DND-41 (cell line): Measurements from ENCODE around the gene PIK3C3.

ENCODE experiments used
- ATAC-seq: fragments of 200-7000 bp; cut with Tn5 transposase; 3 replicates; pipeline ENCODE4 v1.9.1; 2021; ENCODE audit warnings: low read depth; ENCODE audit not compliant: insufficient read depth
- DNase-seq: peaks from one replicate; pipeline ENCODE4 v3.0.0-alpha.2; 2020
- H2AFZ ChIP-seq: 2 replicates; pipeline ENCODE4 v1.6.0; 2012; ENCODE audit warnings: low read depth, low read length
- H3K27ac ChIP-seq: 2 replicates; pipeline ENCODE4 v1.5.1; 2012; ENCODE audit warnings: low read length, inconsistent platforms
- H3K27me3 ChIP-seq: fragments of 200-600 bp; sonication (generic); 2 replicates; pipeline ENCODE4 v1.6.0; 2012; ENCODE audit warnings: low read length, mild to moderate bottlenecking, inconsistent platforms; ENCODE audit not compliant: insufficient read depth, poor library complexity
- H3K36me3 ChIP-seq: 2 replicates; pipeline ENCODE4 v1.5.1; 2012; ENCODE audit warnings: low read length, inconsistent platforms; ENCODE audit not compliant: insufficient read depth
- H3K4me1 ChIP-seq: 2 replicates; pipeline ENCODE4 v1.5.1; 2012; ENCODE audit warnings: mild to moderate bottlenecking, low read length; ENCODE audit not compliant: insufficient read depth
- H3K4me2 ChIP-seq: 2 replicates; pipeline ENCODE4 v1.6.0; 2012; ENCODE audit warnings: mild to moderate bottlenecking, moderate library complexity, low read length, inconsistent platforms; ENCODE audit not compliant: insufficient read depth
- H3K4me3 ChIP-seq, 2 experiments: fragments of 200-600 bp in 1 of 2; shearing (Covaris generic) in 1 of 2; 2 replicates each; pipeline ENCODE4 v1.5.1; 2012 to 2016; ENCODE audit warnings: inconsistent platforms in 2 of 2, low read length in 2 of 2, mild to moderate bottlenecking in 2 of 2, low read depth in 1 of 2, moderate library complexity in 1 of 2
- H3K79me2 ChIP-seq: 2 replicates; pipeline ENCODE4 v1.6.0; 2012; ENCODE audit warnings: low read length, inconsistent platforms; ENCODE audit not compliant: insufficient read depth
- H3K9ac ChIP-seq: 2 replicates; pipeline ENCODE4 v1.6.0; 2012; ENCODE audit warnings: low read depth, mild to moderate bottlenecking, inconsistent platforms, low read length, moderate library complexity
- H3K9me3 ChIP-seq: 2 replicates; pipeline ENCODE4 v1.5.1; 2012; ENCODE audit warnings: low read length, moderate library complexity, mild to moderate bottlenecking, inconsistent platforms; ENCODE audit not compliant: insufficient read depth, severe bottlenecking
- H4K20me1 ChIP-seq: 2 replicates; pipeline ENCODE4 v1.6.0; 2012; ENCODE audit warnings: low read length; ENCODE audit not compliant: insufficient read depth
- EZH2 ChIP-seq: IDR thresholded peaks from 3 replicates; pipeline ENCODE4 v1.6.1; 2012; ENCODE audit warnings: borderline replicate concordance, low read depth, mild to moderate bottlenecking, moderate library complexity, low read length, inconsistent platforms; ENCODE audit not compliant: severe bottlenecking
- TF ChIP-seq, protein P1 (sequence below): IDR thresholded peaks from 2 replicates; pipeline ENCODE4 v1.5.1; 2012; ENCODE audit warnings: borderline replicate concordance, low read length, moderate library complexity, mild to moderate bottlenecking; ENCODE audit not compliant: poor library complexity, severe bottlenecking; ENCODE audit errors: extremely low read depth

Gene PIK3C3

DNA sequence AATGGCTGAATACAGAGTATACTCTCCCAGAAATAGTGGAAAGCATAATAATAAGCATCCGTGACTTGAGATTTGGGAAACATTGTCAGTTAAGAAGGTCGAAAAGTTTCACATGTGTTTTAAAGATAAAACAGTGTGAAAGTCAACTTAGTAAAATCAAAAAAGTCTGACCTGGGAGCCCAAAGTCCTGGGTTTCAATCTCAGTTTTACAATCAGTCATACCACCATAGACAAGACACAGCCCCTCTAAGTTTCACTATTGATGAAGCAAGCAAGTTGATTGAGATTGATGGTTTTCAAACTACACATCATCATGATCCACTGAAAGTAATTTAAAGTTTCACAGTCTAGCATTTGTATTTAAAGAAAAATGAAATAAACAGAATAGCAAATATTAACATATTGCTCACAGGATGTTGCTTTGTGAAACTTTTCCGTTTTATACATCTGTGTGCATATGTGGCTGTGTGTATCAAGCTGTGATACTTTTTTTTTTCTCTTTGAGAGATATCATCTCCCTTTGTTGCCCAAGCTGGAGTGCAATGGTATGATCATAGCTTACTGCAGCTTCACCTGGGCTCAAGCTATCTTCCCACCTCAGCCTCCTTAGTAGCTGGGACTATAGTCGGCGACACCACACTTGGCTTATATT is 71.1 kb downstream of the PIK3C3 start:
- Histone ChIP-seq H3K79me2 (no peaks in the 10 kb centered on the region), H3K4me3 (no peak overlapping the region), H3K9ac (no peak overlapping the region)

DNA sequence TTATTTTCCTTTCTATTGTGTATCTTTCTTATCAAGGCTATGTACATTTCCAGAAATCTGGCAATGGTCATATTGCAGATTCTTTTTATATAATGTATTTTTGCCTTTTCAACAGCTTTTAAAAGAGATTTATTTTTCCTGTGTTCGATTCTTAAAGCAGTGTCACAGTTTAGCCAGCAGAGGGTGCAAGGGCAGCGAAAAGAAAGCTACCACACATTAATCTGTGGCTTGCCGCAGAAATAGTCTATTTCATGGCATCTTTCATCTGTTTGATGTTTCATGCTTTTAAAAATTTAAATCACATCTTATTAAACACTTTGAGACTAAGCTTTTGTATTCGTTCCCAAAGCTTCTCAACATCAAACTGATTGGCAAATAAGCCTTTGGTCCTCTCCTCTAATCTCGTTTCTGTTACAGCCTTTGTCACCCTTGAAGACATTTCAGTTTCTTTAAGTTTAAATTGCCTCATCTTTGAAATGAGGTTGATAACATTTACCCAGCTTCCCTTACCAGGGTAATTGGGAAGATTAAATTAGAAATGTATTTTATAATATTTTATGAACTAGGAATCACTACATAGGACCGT is 73.3 kb downstream of the PIK3C3 start:
- no peaks in the 10 kb centered on the region for H4K20me1 ChIP-seq
- no peaks in the 10 kb centered on the region for H3K9me3 ChIP-seq
- no peaks in the 10 kb centered on the region for H3K27me3 ChIP-seq
- peak; percentile 40 for DNase-seq
- no peak overlapping the region for H3K4me2 ChIP-seq
- no peak overlapping the region for H3K27ac ChIP-seq
- no peaks in the 10 kb centered on the region for H3K79me2 ChIP-seq
- no peaks in the 10 kb centered on the region for H3K4me1 ChIP-seq
- TF ChIP-seq, protein P1, sequence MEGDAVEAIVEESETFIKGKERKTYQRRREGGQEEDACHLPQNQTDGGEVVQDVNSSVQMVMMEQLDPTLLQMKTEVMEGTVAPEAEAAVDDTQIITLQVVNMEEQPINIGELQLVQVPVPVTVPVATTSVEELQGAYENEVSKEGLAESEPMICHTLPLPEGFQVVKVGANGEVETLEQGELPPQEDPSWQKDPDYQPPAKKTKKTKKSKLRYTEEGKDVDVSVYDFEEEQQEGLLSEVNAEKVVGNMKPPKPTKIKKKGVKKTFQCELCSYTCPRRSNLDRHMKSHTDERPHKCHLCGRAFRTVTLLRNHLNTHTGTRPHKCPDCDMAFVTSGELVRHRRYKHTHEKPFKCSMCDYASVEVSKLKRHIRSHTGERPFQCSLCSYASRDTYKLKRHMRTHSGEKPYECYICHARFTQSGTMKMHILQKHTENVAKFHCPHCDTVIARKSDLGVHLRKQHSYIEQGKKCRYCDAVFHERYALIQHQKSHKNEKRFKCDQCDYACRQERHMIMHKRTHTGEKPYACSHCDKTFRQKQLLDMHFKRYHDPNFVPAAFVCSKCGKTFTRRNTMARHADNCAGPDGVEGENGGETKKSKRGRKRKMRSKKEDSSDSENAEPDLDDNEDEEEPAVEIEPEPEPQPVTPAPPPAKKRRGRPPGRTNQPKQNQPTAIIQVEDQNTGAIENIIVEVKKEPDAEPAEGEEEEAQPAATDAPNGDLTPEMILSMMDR: peak; percentile 77
- TF ChIP-seq EZH2: no peak
- no peak overlapping the region for H3K4me3 ChIP-seq
- ATAC-seq: peak; percentile 69; the same call in 2 of the 3 replicates
- H3K36me3 ChIP-seq: peaks cover 41% of the 10 kb centered on the region
- no peak overlapping the region for H2AFZ ChIP-seq
- no peak overlapping the region for H3K9ac ChIP-seq

More for the DNA sequence above, 71.1 kb downstream of the PIK3C3 start:
- Histone ChIP-seq H3K36me3 (peaks cover 38% of the 10 kb centered on the region), H3K9me3 (no peaks in the 10 kb centered on the region), H2AFZ (no peak overlapping the region), H4K20me1 (no peaks in the 10 kb centered on the region), H3K4me1 (no peaks in the 10 kb centered on the region), H3K27me3 (no peaks in the 10 kb centered on the region), H3K4me2 (no peak overlapping the region), H3K27ac (no peak overlapping the region)
- no peak for TF ChIP-seq EZH2
- TF ChIP-seq, protein P1: no peak
- DNase-seq: no peak
- no peak for ATAC-seq

DNA sequence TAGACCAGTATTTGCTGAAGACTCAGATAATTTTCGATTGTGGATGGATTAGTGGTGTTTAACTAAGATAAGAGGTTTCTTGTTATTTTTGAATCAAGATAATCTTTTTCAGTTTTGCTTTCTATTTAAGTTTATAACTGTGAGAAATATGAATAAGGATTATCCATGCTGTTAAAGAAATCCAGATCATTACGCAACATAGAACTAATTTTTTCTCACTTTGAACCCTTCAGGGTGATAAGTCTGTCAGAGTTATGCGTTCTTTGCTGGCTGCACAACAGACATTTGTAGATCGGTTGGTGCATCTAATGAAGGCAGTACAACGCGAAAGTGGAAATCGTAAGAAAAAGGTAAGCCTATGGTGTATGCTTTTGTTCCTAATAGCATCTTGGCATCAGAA is 74.1 kb downstream of the PIK3C3 start:
- H3K4me2 ChIP-seq: no peak overlapping the region
- no peaks in the 10 kb centered on the region for H3K27me3 ChIP-seq
- no peaks in the 10 kb centered on the region for H4K20me1 ChIP-seq
- no peaks in the 10 kb centered on the region for H3K4me1 ChIP-seq
- H3K36me3 ChIP-seq: peaks cover 44% of the 10 kb centered on the region
- H3K27ac ChIP-seq: no peak overlapping the region
- TF ChIP-seq EZH2: no peak
- TF ChIP-seq, protein P1: no peak
- no peak for DNase-seq
- no peak overlapping the region for H3K9ac ChIP-seq
- H3K79me2 ChIP-seq: no peaks in the 10 kb centered on the region
- H2AFZ ChIP-seq: no peak overlapping the region
- no peak overlapping the region for H3K4me3 ChIP-seq
- no peak for ATAC-seq
- no peaks in the 10 kb centered on the region for H3K9me3 ChIP-seq
